ENCODE measurements around the gene SLC13A4.

The SLC13A4 gene

GRCh38 chr7:135716677-135717238, 11.2 kb downstream of the SLC13A4 start (continued):
- no peak for TF ChIP-seq ZNF621 (tag by site-specific recombination; IDR thresholded peaks at IDR 0.05)
- TF ChIP-seq ZNF626 (tag by site-specific recombination; IDR thresholded peaks at IDR 0.05) = no peak
- TF ChIP-seq ZNF19 (tag by site-specific recombination; IDR thresholded peaks at IDR 0.05; ENCODE audit: low read depth) = no peak
- TF ChIP-seq ZNF114 (tag by site-specific recombination; IDR thresholded peaks at IDR 0.05) = no peak
- no peak for TF ChIP-seq SP2 (tag by site-specific recombination; IDR thresholded peaks at IDR 0.05)
- TF ChIP-seq PRDM2 (tag by site-specific recombination; IDR thresholded peaks at IDR 0.05; ENCODE audit: borderline replicate concordance) = no peak
- no peak for TF ChIP-seq ZNF341 (tag by site-specific recombination; IDR thresholded peaks at IDR 0.05; ENCODE audit: low read depth)
- TF ChIP-seq ZNF121 (tag by site-specific recombination; IDR thresholded peaks at IDR 0.05) = peak; percentile 40; the same call in 1 of the 2 replicates
- TF ChIP-seq ZNF184 (tag by site-specific recombination; IDR thresholded peaks at IDR 0.05) = no peak
- peak; percentile 96 for TF ChIP-seq ZNF600 (tag by site-specific recombination; IDR thresholded peaks at IDR 0.05)
- TF ChIP-seq ZNF394 (tag by site-specific recombination; IDR thresholded peaks at IDR 0.05; ENCODE audit: borderline replicate concordance) = peak; percentile 85
- TF ChIP-seq RBAK (tag by site-specific recombination; IDR thresholded peaks at IDR 0.05) = no peak
- TF ChIP-seq TRIM28 (IDR thresholded peaks at IDR 0.05; ENCODE audit: borderline replicate concordance, low read length) = peak; percentile 57; the same call in 1 of the 2 replicates
- peak; percentile 92 for TF ChIP-seq KLF8 (tag by site-specific recombination; IDR thresholded peaks at IDR 0.05)
- no peak; the same call in 1 of the 2 replicates for TF ChIP-seq ZNF398 (tag by site-specific recombination; IDR thresholded peaks at IDR 0.05)
- no peak for TF ChIP-seq ZNF133 (tag by site-specific recombination; IDR thresholded peaks at IDR 0.05)
- peak; percentile 94 for TF ChIP-seq ZNF629 (tag by site-specific recombination; IDR thresholded peaks at IDR 0.05)
- peak; percentile 96 for TF ChIP-seq ZSCAN30 (tag by site-specific recombination; IDR thresholded peaks at IDR 0.05)
- no peak for TF ChIP-seq ZNF354C (tag by site-specific recombination; IDR thresholded peaks at IDR 0.05; ENCODE audit: borderline replicate concordance, low read depth)
- no peak for TF ChIP-seq ZNF76 (tag by site-specific recombination; IDR thresholded peaks at IDR 0.05; ENCODE audit: borderline replicate concordance, low read depth)
- no peak for TF ChIP-seq ZNF26 (tag by site-specific recombination; IDR thresholded peaks at IDR 0.05)
- TF ChIP-seq ZNF624 (tag by site-specific recombination; IDR thresholded peaks at IDR 0.05) = no peak
- TF ChIP-seq BCL11A (tag by site-specific recombination; IDR thresholded peaks at IDR 0.05; ENCODE audit: low read depth) = peak; percentile 87; the same call in 1 of the 2 replicates
- TF ChIP-seq GLI4 (tag by site-specific recombination; IDR thresholded peaks at IDR 0.05) = no peak
- peak; percentile 99 for TF ChIP-seq GLIS1 (tag by site-specific recombination; IDR thresholded peaks at IDR 0.05)
- no peak for TF ChIP-seq ZNF677 (tag by site-specific recombination; IDR thresholded peaks at IDR 0.05)
- TF ChIP-seq ZBTB6 (tag by site-specific recombination; IDR thresholded peaks at IDR 0.05) = peak; percentile 72; the same call in 1 of the 2 replicates
- peak; percentile 73 for TF ChIP-seq ZNF146 (tag by site-specific recombination; IDR thresholded peaks at IDR 0.05)
- peak; percentile 87 for TF ChIP-seq ZNF18 (tag by site-specific recombination; IDR thresholded peaks at IDR 0.05)
- no peak for TF ChIP-seq ZNF175 (tag by site-specific recombination; IDR thresholded peaks at IDR 0.05)
